K562 treated with DMSO at 1 percent for 12 hours (cell line): ENCODE data around the gene TMED6. TPM values are rescaled to one million over a fixed set of nuclear protein-coding genes. Genes with fewer than 3 reads are reported as not detected.

ENCODE experiments used
- total RNA-seq: library from RNA; unstranded; fragments of 300-600 nt; gene quantifications from 2 replicates; pipeline ENCODE4 v1.2.3, GENCODE V29; 2022; ENCODE audit not compliant: insufficient read depth

TMED6 gene
- 0.96 TPM in 1 of 2 replicates, not detected in the other for total RNA-seq

DNA sequence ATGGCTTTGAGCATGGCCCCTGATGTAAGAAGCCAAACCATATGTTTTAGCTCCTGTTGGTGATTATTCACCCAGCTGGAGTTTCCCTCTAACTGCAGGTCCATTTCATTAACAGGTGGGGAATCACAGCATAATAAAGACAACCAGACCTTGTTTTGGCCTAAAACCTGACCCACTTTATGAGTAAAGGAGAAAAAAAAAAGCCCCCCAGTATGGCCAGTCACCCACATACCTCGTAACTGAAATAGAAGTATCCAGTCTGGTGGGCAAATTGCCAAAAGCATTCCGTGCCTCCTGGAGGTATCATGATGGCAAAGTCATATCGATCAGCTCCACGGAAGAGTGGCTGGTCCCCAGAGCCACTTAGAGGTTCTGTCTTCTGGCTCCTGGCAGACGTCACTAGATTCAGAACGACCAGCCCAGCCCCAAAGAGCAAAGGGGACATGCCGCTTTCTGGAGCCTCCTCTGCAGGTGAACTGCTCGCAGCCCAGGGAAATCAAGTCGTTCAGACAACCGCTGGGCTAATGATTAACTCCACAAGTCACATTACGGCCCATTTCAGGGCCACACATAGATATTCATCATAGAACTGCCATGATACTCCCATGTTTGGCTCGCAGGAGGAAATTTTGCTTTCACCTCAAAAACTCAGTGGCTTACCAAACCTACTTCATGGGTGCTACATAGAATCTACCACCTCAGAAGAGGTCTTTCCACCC is at the start of gene TMED6:
Gene TMED6 (minus strand): TSS at position 478 of the 719 bp plus-strand sequence. CDS start 33 bp downstream, at position 445.

DNA sequence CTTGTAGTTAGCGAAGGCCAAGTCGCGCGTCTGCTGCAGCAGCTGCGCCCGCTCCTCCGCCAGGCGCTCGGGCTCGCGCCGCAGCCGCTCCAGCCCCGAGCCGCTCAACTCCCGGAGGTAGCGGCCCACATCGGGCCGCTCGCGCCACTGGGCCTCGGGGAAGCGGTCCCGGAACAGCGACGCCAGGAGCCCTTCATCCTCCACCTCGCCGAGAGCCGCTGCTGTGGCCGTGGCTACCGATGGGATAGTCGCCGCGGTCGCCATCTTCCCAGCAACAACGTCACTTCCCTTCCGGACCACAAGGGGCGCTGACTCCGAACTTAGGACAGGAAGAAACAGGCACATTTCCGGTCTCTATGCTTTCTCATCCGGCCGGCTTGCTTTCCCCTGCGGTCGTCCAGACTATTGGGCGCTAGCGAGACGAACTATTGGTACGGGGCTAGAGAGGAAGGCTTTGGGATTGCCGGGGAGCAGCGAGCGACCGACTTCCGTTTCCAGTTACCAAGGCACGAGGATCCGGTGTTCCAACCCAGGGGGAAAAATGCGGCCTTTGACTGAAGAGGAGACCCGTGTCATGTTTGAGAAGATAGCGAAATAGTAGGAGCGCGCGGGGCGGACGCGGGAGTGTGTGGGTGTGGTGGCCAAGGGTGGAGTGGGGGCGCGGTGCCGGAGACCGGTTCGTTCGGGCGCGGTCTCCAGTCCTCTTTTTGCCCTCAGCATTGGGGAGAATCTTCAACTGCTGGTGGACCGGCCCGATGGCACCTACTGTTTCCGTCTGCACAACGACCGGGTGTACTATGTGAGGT is 12.1 kb downstream of the TMED6 start, which contains the start of the genes COG8 and NIP7:
Gene COG8 (minus strand): TSS at position 276 of the 806 bp plus-strand sequence. CDS start 12 bp downstream, at position 264.
Gene NIP7 (plus strand): TSS at position 484 of the 806 bp plus-strand sequence. CDS start 58 bp downstream, at position 542.

DNA sequence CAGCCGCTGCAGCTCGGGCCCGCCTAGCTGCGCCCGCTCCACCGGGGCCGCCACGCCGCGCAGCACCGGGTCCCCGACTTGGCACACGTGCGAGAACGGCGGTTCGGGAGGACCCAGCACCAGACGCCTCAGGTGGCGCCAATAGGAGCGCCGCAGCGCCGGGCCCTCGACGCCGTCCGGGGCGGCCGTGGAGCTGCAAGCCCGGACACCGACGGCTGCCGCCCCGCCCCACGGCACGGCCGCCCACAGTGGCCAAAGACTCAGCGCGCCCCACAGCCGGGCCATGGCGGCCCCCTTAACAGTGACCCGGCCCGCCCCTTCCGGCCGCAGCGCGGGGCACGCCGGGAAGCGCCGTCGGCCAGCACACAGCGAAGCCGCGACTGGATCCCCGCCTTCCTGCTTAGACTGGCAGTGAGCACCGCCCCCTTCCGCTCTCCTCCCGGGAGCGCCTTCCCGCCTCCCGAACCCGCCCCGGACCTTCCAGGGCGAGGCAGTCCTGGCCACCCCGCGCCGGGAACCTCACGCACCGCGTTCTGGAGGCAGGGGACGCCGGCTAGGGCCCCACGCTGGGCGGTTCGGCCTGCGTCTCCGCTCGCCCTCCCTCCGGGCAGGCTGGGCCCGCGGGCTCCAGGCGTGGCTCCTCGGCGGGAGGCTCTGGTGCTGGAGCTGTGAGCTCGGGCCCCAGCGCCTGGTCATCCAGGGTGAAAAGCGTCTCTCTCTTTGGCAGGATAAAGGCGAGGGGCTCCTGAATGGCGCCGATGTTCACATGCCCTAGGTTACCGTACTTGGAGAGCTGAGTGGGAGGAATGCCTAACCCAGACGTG is 21.1 kb downstream of the TMED6 start, which contains the start of gene PDF:
Gene PDF (minus strand): TSS at position 303 of the 824 bp plus-strand sequence. CDS start 18 bp downstream, at position 285.

DNA sequence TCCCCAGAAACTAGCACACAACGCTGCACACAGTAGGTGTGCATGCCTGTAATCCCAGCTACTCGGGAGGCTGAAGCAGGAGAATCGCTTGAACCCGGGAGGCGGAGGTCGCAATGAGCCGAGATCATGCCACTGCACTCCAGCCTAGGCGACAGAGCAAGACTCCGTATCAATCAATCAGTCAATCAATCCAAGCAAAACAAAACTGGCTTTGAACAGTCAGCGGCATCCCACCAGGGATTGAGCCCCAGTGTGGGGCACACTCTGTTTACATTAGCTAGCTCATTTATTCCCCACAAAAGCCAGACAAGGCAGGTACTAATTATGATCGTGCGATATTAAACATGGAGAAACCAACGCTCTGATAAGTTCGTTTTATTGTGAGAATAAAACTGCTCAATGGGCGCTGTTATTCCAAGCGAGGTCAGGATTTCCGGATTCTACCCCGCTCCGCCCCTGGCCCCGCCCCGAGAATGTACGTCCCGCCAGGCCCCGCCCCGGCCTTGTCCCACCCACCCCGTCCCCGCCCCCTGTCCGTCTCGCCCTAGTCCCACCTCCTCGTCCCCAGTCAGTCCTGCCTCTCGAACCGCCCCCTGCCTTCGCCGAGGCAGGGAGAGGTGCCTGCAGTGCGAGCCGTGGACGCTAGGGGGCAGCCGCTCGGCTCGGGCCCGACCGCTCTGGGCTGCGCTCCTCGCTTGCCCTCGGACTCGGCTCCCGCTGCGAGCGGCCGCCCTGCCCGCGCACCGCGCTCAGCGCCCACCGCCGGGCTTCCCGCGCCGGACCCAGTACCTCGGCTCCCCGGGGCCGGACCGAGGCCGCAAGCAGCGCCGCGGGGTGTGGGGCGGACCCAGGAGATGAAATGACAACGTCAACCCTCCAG is 40.7 kb downstream of the TMED6 start, which contains the start of gene VPS4A:
Gene VPS4A (plus strand): TSS at position 698 of the 880 bp plus-strand sequence. CDS start 162 bp downstream, at position 860.

Other genes with a start within 250 kb of the TMED6 start
- gene HAS3, start 246.1 kb downstream of the TMED6 start, total RNA-seq, result 0.32 TPM in 1 of 2 replicates, not detected in the other
- 88.8 and 159 TPM in 2 replicates for gene CHTF8, start 219.2 kb downstream of the TMED6 start, total RNA-seq
- 21.8 and 47.2 TPM in 2 replicates for gene UTP4, start 219.1 kb downstream of the TMED6 start, total RNA-seq
- gene SNTB2, start 164.6 kb downstream of the TMED6 start, total RNA-seq, result 1.9 and 8.6 TPM in 2 replicates
- 50.1 and 65.2 TPM in 2 replicates for gene VPS4A, start 40.4 kb downstream of the TMED6 start, total RNA-seq
- 20.1 and 21.3 TPM in 2 replicates for gene PDF, start 21.2 kb downstream of the TMED6 start, total RNA-seq
- 23.7 and 40.3 TPM in 2 replicates for gene COG8, start 12.2 kb downstream of the TMED6 start, total RNA-seq
- 10.4 and 17.9 TPM in 2 replicates for gene NIP7, start 12.0 kb downstream of the TMED6 start, total RNA-seq
- 14.8 and 39.8 TPM in 2 replicates for gene TERF2, start 34.2 kb upstream of the TMED6 start, total RNA-seq
- 47.9 and 81.6 TPM in 2 replicates for gene CYB5B, start 72.8 kb upstream of the TMED6 start, total RNA-seq
- 0.82 and 9.3 TPM in 2 replicates for gene NFAT5, start 214.2 kb upstream of the TMED6 start, total RNA-seq